ENCODE results near the gene SORCS1. TPM values are rescaled to one million over a fixed set of nuclear protein-coding genes. Genes with fewer than 3 reads are reported as not detected.

The SORCS1 gene
- total RNA-seq, 2 experiments from 2014 or later: not detected

DNA sequence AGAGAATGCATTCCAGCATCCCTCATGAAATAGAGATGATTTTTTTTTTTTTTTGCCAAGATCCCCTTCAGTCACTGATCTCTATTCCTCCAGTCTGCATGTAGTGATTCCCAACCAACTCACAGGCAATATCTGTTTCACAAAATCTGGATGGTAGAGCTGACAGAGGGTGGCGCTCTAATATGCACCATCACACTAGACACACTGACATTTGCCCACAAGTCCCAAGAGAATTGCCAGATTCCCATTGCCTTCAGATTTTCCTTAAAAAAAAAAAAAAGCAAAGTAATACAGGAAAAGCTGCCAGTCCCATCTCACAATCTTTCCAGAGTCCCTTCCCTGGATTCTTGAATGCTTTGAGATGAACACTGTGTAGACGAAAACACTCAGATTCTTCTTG, 301.0 kb downstream of the SORCS1 start:
- TF ChIP-seq, protein P1, sequence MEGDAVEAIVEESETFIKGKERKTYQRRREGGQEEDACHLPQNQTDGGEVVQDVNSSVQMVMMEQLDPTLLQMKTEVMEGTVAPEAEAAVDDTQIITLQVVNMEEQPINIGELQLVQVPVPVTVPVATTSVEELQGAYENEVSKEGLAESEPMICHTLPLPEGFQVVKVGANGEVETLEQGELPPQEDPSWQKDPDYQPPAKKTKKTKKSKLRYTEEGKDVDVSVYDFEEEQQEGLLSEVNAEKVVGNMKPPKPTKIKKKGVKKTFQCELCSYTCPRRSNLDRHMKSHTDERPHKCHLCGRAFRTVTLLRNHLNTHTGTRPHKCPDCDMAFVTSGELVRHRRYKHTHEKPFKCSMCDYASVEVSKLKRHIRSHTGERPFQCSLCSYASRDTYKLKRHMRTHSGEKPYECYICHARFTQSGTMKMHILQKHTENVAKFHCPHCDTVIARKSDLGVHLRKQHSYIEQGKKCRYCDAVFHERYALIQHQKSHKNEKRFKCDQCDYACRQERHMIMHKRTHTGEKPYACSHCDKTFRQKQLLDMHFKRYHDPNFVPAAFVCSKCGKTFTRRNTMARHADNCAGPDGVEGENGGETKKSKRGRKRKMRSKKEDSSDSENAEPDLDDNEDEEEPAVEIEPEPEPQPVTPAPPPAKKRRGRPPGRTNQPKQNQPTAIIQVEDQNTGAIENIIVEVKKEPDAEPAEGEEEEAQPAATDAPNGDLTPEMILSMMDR (IDR thresholded peaks at IDR 0.05): no peak
- no peak overlapping the region for H3K27ac Mint-ChIP-seq
- Histone ChIP-seq H3K4me1 (ENCODE audit: insufficient read depth, low read length) (no peaks in the 10 kb centered on the region), H3K36me3 (ENCODE audit: insufficient read depth, low read length) (no peaks in the 10 kb centered on the region), H3K27me3 (ENCODE audit: control insufficient read depth in 1 of 2, insufficient read depth in 2 of 2, low read length in 2 of 2) (no peaks in the 10 kb centered on the region), H3K9me3 (ENCODE audit: control insufficient read depth in 1 of 2, insufficient read depth in 1 of 2, low read length in 2 of 2) (peaks cover 0 to 32% of the 10 kb centered on the region in 2 experiments), H3K4me3 (ENCODE audit: low read length) (no peak overlapping the region), H3K27ac (ENCODE audit: low read depth in 1 of 2, low read length in 2 of 2) (no peak overlapping the region)
- intact Hi-C loops (cut with DNase I, micrococcal nuclease): no loop called here
- no peaks in the 10 kb centered on the region for H3K4me1 Mint-ChIP-seq (ENCODE audit: low read depth)
- DNase-seq: no peak
- ChIA-PET POLR2A (no interaction called here), CTCF (no interaction called here)
- H3K9me3 Mint-ChIP-seq: peaks cover 15% of the 10 kb centered on the region
- ATAC-seq (ENCODE audit: poor library complexity): no peak
- no peak overlapping the region for H3K4me3 Mint-ChIP-seq
- H3K27me3 Mint-ChIP-seq: no peaks in the 10 kb centered on the region
- H3K36me3 Mint-ChIP-seq (ENCODE audit: low read depth): no peaks in the 10 kb centered on the region

DNA sequence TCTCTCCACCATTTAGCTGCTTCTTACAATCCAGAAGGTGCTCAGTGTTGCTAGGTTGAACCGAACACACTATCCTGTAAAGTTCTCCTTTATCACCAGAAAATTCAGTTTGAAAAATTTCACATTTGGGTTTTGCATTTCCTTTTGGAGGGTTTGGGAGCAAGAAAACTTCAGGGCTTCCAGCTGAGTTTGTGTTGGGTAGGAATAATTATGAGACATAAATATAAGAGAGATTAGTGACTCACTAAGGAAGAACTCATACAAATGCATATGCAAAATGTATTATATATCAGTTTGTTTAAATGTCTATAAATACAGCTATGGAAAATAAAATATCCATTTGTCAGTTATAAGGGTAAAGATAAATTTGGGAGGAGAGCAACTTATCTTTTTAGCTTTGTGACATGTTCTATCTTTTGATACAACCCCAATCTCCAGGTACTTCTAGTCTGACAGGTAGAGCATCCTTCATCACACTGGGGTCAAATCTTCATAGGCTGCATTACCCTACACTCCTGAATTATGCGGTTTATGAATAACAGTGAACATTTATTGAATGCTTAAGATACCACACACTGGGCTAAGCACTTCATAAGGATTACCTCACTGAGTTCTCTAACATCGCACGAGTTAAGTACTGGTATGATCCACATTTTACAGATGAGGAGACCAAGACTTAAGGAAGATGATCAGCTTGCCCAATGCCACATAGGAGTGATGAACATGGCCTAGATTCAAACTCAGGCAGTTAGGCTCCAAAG, 304.4 kb downstream of the SORCS1 start:
- Mint-ChIP-seq H3K36me3 (ENCODE audit: low read depth) (no peaks in the 10 kb centered on the region), H3K9me3 (peaks cover 14% of the 10 kb centered on the region), H3K4me3 (no peak overlapping the region), H3K27ac (no peak overlapping the region), H3K4me1 (ENCODE audit: low read depth) (no peaks in the 10 kb centered on the region), H3K27me3 (no peaks in the 10 kb centered on the region)
- DNase-seq (no peak), ATAC-seq (ENCODE audit: poor library complexity) (no peak)
- TF ChIP-seq, protein P1 (IDR thresholded peaks at IDR 0.05): no peak
- H3K36me3 ChIP-seq (ENCODE audit: insufficient read depth, low read length): no peaks in the 10 kb centered on the region
- no peaks in the 10 kb centered on the region for H3K4me1 ChIP-seq (ENCODE audit: insufficient read depth, low read length)
- H3K27me3 ChIP-seq (ENCODE audit: control insufficient read depth in 1 of 2, insufficient read depth in 2 of 2, low read length in 2 of 2): no peaks in the 10 kb centered on the region
- H3K9me3 ChIP-seq (ENCODE audit: control insufficient read depth in 1 of 2, insufficient read depth in 1 of 2, low read length in 2 of 2): peaks cover 0 to 22% of the 10 kb centered on the region in 2 experiments
- no peak overlapping the region for H3K4me3 ChIP-seq (ENCODE audit: low read length)
- intact Hi-C loops (cut with DNase I, micrococcal nuclease): no loop called here
- H3K27ac ChIP-seq (ENCODE audit: low read depth in 1 of 2, low read length in 2 of 2): no peak overlapping the region
- ChIA-PET POLR2A (no interaction called here), CTCF (no interaction called here)

DNA sequence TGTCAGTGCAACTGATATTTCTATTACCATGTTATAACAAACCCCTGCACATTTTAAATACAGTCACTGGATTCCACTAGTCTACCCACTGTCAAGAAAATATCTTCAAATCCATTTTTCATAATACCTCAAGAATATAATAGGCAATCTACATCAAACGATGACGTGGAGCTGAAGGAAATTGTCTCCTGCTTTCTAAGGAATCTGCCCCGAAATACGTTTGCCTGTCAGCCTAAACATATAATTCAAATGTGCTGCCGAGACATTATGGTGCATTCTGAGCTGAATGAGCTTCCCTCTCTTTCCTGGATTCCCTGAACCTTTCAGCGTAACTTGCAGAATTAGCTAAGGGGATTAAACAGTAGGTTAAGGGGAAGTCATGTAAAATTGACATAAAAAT, 306.8 kb downstream of the SORCS1 start:
- ATAC-seq (ENCODE audit: poor library complexity) (no peak), DNase-seq (no peak)
- Histone ChIP-seq H3K4me1 (ENCODE audit: insufficient read depth, low read length) (no peaks in the 10 kb centered on the region), H3K9me3 (ENCODE audit: control insufficient read depth in 1 of 2, insufficient read depth in 1 of 2, low read length in 2 of 2) (peaks cover 0 to 11% of the 10 kb centered on the region in 2 experiments), H3K36me3 (ENCODE audit: insufficient read depth, low read length) (no peaks in the 10 kb centered on the region), H3K4me3 (ENCODE audit: low read length) (no peak overlapping the region), H3K27me3 (ENCODE audit: control insufficient read depth in 1 of 2, insufficient read depth in 2 of 2, low read length in 2 of 2) (no peaks in the 10 kb centered on the region), H3K27ac (ENCODE audit: low read depth in 1 of 2, low read length in 2 of 2) (no peak overlapping the region)
- Mint-ChIP-seq H3K4me1 (ENCODE audit: low read depth) (no peaks in the 10 kb centered on the region), H3K27ac (no peak overlapping the region), H3K36me3 (ENCODE audit: low read depth) (no peaks in the 10 kb centered on the region), H3K9me3 (peaks cover 13% of the 10 kb centered on the region), H3K4me3 (no peak overlapping the region), H3K27me3 (no peaks in the 10 kb centered on the region)
- intact Hi-C loops (cut with DNase I, micrococcal nuclease): no loop called here
- ChIA-PET CTCF (no interaction called here), POLR2A (interaction anchor here (0.7 kb wide), 1 partner anchor 1949 kb away, joined by 3 read pairs; no protein-coding TSS in a partner anchor)
- TF ChIP-seq, protein P1 (IDR thresholded peaks at IDR 0.05): no peak

Data from CD4-positive, alpha-beta T cell (primary cell).